T-helper 1 cell treated with Interleukin-12 subunit alpha and Interleukin-12 subunit beta and Interleukin-4 antibody, amounts not matched to agents 30 ng/mL and 1 ng/mL, for 36 hours (primary cell): ENCODE measurements around the gene LCNL1. TPM values are rescaled to one million over a fixed set of nuclear protein-coding genes. Genes with fewer than 3 reads are reported as not detected.

ENCODE experiments used
- intact Hi-C: fragments of 100-400 bp; cut with micrococcal nuclease; formaldehyde crosslinking; loops from one replicate; pipeline ENCODE4 v1.15.1; 2024
- total RNA-seq: library from RNA; stranded (reverse); gene quantifications from 2 replicates; pipeline ENCODE4 v1.2.3, GENCODE V29; 2022

LCNL1 gene
- not detected in 2 replicates for total RNA-seq

GRCh38 chr9:136982232-136983051 lies at the start of gene LCNL1:
TSS of gene LCNL1 (plus strand) at chr9:136982993. CDS start at chr9:136983587, 594 bp downstream.
- intact Hi-C loops, result no loop called here

- intact Hi-C loops, result no loop called here
Measured at GRCh38 chr9:136934277-136934676, 48.5 kb upstream of the LCNL1 start.

- intact Hi-C loops, result no loop called here
Measured at GRCh38 chr9:136935651-136936050, 47.1 kb upstream of the LCNL1 start.

GRCh38 chr9:136936645-136937170 lies 46.1 kb upstream of the LCNL1 start:
- intact Hi-C loops, result no loop called here

- intact Hi-C loops, result no loop called here
Measured at GRCh38 chr9:136937186-136938001, 45.4 kb upstream of the LCNL1 start.

- intact Hi-C loops, result no loop called here
Measured at GRCh38 chr9:136939431-136939995, 43.3 kb upstream of the LCNL1 start.

- intact Hi-C loops, result no loop called here
Measured at GRCh38 chr9:136939996-136940525, 42.7 kb upstream of the LCNL1 start.

- intact Hi-C loops, result no loop called here
Measured at GRCh38 chr9:136940526-136941230, 42.1 kb upstream of the LCNL1 start.

- intact Hi-C loops, result no loop called here
Measured at GRCh38 chr9:136941231-136942111, 41.3 kb upstream of the LCNL1 start.

- intact Hi-C loops, result no loop called here
Measured at GRCh38 chr9:136942112-136942880, 40.5 kb upstream of the LCNL1 start.

GRCh38 chr9:136942881-136943230 lies 39.9 kb upstream of the LCNL1 start:
- intact Hi-C loops, result no loop called here

- intact Hi-C loops, result loop anchor here (1.0 kb wide), 8 partner anchors 35 to 152 kb away; partner anchors contain the start of genes MAN1B1, PAXX, PHPT1 and TMEM141
Measured at GRCh38 chr9:136943291-136944211, 39.2 kb upstream of the LCNL1 start.

GRCh38 chr9:136944212-136944518 lies 38.6 kb upstream of the LCNL1 start:
- intact Hi-C loops, result loop anchor here (1.0 kb wide), 8 partner anchors 34 to 153 kb away; partner anchors contain the start of genes MAN1B1, PAXX, PHPT1 and TMEM141

GRCh38 chr9:136944519-136945332 lies 38.1 kb upstream of the LCNL1 start, which contains the start of the genes C8G and FBXW5:
TSS of gene C8G (plus strand) at chr9:136945243. CDS start at chr9:136945321, 78 bp downstream.
TSS of gene FBXW5 (minus strand) at chr9:136944738. CDS start at chr9:136944083, 655 bp downstream.
- intact Hi-C loops, result loop anchor here (1.0 kb wide), 8 partner anchors 34 to 153 kb away; partner anchors contain the start of genes MAN1B1, PAXX, PHPT1 and TMEM141

- intact Hi-C loops, result no loop called here
Measured at GRCh38 chr9:136945333-136946227, 37.2 kb upstream of the LCNL1 start.
